Right renal cortex interstitium (tissue), 3 donors: ENCODE results near the gene NDUFA6. TPM values are rescaled to one million over a fixed set of nuclear protein-coding genes. Genes with fewer than 3 reads are reported as not detected.

Experiments
- polyA plus RNA-seq, 3 donors: library from polyadenylated mRNA; unstranded; fragments of 120-200 nt; gene quantifications; one replicate each; pipeline ENCODE4 v1.2.1, GENCODE V29; 2013; ENCODE audit not compliant: insufficient read length in 3 of 3

The NDUFA6 gene
- polyA plus RNA-seq, 3 donors, result 119 to 121 (median 120) TPM

Other genes starting within 250 kb of the NDUFA6 start
- gene SHISA8, start 175.7 kb downstream of the NDUFA6 start, polyA plus RNA-seq, result under 1 TPM; 0.22 to 0.42 (median 0.25) TPM
- gene TNFRSF13C, start 164.0 kb downstream of the NDUFA6 start, polyA plus RNA-seq, result 1 to 10 TPM in 2 of 3 donors, under 1 TPM in 1; 0.94 to 1.3 (median 1.1) TPM
- gene CENPM, start 143.6 kb downstream of the NDUFA6 start, polyA plus RNA-seq, result 10 to 100 TPM in 2 of 3 donors, 1 to 10 TPM in 1; 9.4 to 12.0 (median 10.9) TPM
- gene SEPTIN3, start 121.3 kb downstream of the NDUFA6 start, polyA plus RNA-seq, result 1 to 10 TPM; 5.7 to 7.2 (median 6.9) TPM
- 1 to 10 TPM; 3.2 to 3.4 (median 3.4) TPM for gene WBP2NL, start 92.0 kb downstream of the NDUFA6 start, polyA plus RNA-seq
- 10 to 100 TPM; 22.9 to 27.3 (median 25.1) TPM for gene NAGA, start 20.0 kb downstream of the NDUFA6 start, polyA plus RNA-seq
- 10 to 100 TPM in 2 of 3 donors, 1 to 10 TPM in 1; 9.8 to 10.3 (median 10.1) TPM for gene PHETA2, start 16.5 kb downstream of the NDUFA6 start, polyA plus RNA-seq
- 100 to 1,000 TPM in 2 of 3 donors, 10 to 100 TPM in 1; 67.7 to 129 (median 100) TPM for gene SMDT1, start 11.1 kb downstream of the NDUFA6 start, polyA plus RNA-seq
- 1 to 10 TPM; 1.9 to 3.4 (median 2.1) TPM for gene CYP2D6, start 40.0 kb upstream of the NDUFA6 start, polyA plus RNA-seq
- 10 to 100 TPM; 26.2 to 27.0 (median 26.5) TPM for gene TCF20, start 179.9 kb upstream of the NDUFA6 start, polyA plus RNA-seq